LNCAP (cell line): ENCODE data around the gene PCDH8.

Experiments used
- TF ChIP-seq, protein P1 (sequence below): fragments of 450-650 bp; IDR thresholded peaks from 2 replicates; pipeline ENCODE4 v1.5.1; 2017; ENCODE audit warnings: mild to moderate bottlenecking

The PCDH8 gene

GRCh38 chr13:52793515-52794061 is 54.9 kb downstream of the PCDH8 start:
- TF ChIP-seq, protein P1, sequence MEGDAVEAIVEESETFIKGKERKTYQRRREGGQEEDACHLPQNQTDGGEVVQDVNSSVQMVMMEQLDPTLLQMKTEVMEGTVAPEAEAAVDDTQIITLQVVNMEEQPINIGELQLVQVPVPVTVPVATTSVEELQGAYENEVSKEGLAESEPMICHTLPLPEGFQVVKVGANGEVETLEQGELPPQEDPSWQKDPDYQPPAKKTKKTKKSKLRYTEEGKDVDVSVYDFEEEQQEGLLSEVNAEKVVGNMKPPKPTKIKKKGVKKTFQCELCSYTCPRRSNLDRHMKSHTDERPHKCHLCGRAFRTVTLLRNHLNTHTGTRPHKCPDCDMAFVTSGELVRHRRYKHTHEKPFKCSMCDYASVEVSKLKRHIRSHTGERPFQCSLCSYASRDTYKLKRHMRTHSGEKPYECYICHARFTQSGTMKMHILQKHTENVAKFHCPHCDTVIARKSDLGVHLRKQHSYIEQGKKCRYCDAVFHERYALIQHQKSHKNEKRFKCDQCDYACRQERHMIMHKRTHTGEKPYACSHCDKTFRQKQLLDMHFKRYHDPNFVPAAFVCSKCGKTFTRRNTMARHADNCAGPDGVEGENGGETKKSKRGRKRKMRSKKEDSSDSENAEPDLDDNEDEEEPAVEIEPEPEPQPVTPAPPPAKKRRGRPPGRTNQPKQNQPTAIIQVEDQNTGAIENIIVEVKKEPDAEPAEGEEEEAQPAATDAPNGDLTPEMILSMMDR: no peak
